Muscle of back (tissue), 11 donors: ENCODE data around the gene EDA2R. TPM values are rescaled to one million over a fixed set of nuclear protein-coding genes. Genes with fewer than 3 reads are reported as not detected.

ENCODE experiments used
- DNase-seq, 3 donors: peaks; one replicate each; pipeline versions ENCODE4 v3.0.0 to v3.0.0-alpha.2; 2013
- polyA plus RNA-seq, 10 donors: library from polyadenylated mRNA; unstranded; fragments of 120-200 nt; gene quantifications; one replicate each; pipeline ENCODE4 v1.2.1, GENCODE V29; 2013; ENCODE audit not compliant: insufficient read length in 10 of 10

Gene EDA2R
- polyA plus RNA-seq, 10 donors: 2.8 to 9.8 (median 8.1) TPM

DNA sequence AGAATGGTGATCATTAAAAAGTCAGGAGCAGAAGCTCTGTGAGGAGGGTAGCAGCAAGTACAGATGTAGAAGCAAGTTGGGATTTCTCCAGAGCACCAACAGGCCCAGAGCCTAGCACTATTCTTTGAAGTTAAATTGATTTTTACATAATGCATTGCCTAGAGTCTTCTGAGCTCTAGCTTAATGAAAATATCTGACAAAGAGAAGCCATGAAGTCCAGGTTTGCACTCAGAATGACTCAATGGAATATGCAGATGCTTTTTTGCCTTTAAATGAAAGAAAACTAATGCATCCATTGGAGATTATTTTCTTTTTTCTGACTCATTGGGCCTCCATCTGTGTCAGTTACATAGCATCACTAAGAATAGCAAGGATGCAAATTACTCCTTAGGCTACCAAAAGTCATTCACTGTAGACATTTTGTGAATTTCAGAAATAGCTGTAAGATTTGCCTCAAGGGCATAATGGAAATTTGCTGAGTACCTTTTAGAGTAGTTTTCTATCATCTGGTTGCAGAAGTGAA lies 91.0 kb downstream of the EDA2R start:
- no peak for DNase-seq
